Activated CD4-positive, alpha-beta T cell treated with anti-CD3 and anti-CD28 coated beads for 36 hours (primary cell): ENCODE measurements around the gene PPP2R2B. TPM values are rescaled to one million over a fixed set of nuclear protein-coding genes. Genes with fewer than 3 reads are reported as not detected.

Experiments used
- ATAC-seq: fragments of 200-7000 bp; cut with Tn5 transposase; one replicate; pipeline ENCODE4 v1.10.0; 2021; ENCODE audit warnings: mild to moderate bottlenecking, moderate library complexity
- CTCF ChIA-PET: fragments of 350-600 bp; sonication (Branson Sonifier 250); formaldehyde crosslinking; loops from one replicate; lab custom pipeline; 2021; ENCODE audit warnings: antibody characterized with exemption; lab: Charles Lee
- POLR2A ChIA-PET: fragments of 350-600 bp; sonication (Branson Sonifier 250); formaldehyde crosslinking; loops from one replicate; lab custom pipeline; 2021; ENCODE audit warnings: antibody characterized with exemption, inconsistent platforms; lab: Charles Lee
- DNase-seq: peaks from one replicate; pipeline ENCODE4 v3.0.0-alpha.2; 2020
- H3K27ac Mint-ChIP-seq: one replicate; pipeline ENCODE4 v1.8.0; 2021; ENCODE audit warnings: mixed read lengths
- H3K27me3 Mint-ChIP-seq: one replicate; pipeline ENCODE4 v1.8.0; 2021; ENCODE audit warnings: mixed read lengths
- H3K36me3 Mint-ChIP-seq: one replicate; pipeline ENCODE4 v1.8.0; 2021; ENCODE audit warnings: low read depth, mixed read lengths
- H3K4me1 Mint-ChIP-seq: one replicate; pipeline ENCODE4 v1.8.0; 2021; ENCODE audit warnings: mixed read lengths
- H3K4me3 Mint-ChIP-seq: one replicate; pipeline ENCODE4 v1.8.0; 2021; ENCODE audit warnings: mild to moderate bottlenecking, moderate library complexity, mixed read lengths
- H3K9me3 Mint-ChIP-seq: one replicate; pipeline ENCODE4 v1.8.0; 2021; ENCODE audit warnings: low read depth, mixed read lengths
- intact Hi-C, 2 experiments: fragments of 100-400 bp; cut with DNase I in 1 of 2; cut with micrococcal nuclease in 1 of 2; formaldehyde crosslinking; loops; one replicate each; pipeline versions ENCODE4 v1.14.2 to v1.15.1; 2022 to 2024; cut with DNase I, micrococcal nuclease
- total RNA-seq, 2 experiments: library from RNA; stranded (reverse); gene quantifications; one replicate each; pipeline ENCODE4 v1.2.3, GENCODE V29; 2021

PPP2R2B gene
- total RNA-seq, 2 experiments from 2014 or later = 0.40 to 0.85 TPM

GRCh38 chr5:146641941-146642340, 236.6 kb downstream of the PPP2R2B start:
- ChIA-PET POLR2A (no interaction called here), CTCF (no interaction called here)
- DNase-seq (no peak), ATAC-seq (no peak)
- intact Hi-C loops = no loop called here
- H3K27ac Mint-ChIP-seq = no peak overlapping the region
- H3K36me3 Mint-ChIP-seq = no peaks in the 10 kb centered on the region
- H3K4me3 Mint-ChIP-seq = no peak overlapping the region
- no peaks in the 10 kb centered on the region for H3K4me1 Mint-ChIP-seq
- H3K27me3 Mint-ChIP-seq = no peaks in the 10 kb centered on the region
- no peaks in the 10 kb centered on the region for H3K9me3 Mint-ChIP-seq

- CTCF ChIA-PET = no interaction called here
- intact Hi-C loops = no loop called here
- Mint-ChIP-seq H3K4me3 (no peak overlapping the region), H3K9me3 (no peaks in the 10 kb centered on the region), H3K27me3 (no peaks in the 10 kb centered on the region), H3K27ac (no peak overlapping the region), H3K36me3 (no peaks in the 10 kb centered on the region), H3K4me1 (no peaks in the 10 kb centered on the region)
- DNase-seq (no peak), ATAC-seq (no peak)
- POLR2A ChIA-PET = no interaction called here
Observed at GRCh38 chr5:146640285-146640896, 238.2 kb downstream of the PPP2R2B start.

GRCh38 chr5:146635443-146635842, 243.1 kb downstream of the PPP2R2B start:
- CTCF ChIA-PET = no interaction called here
- DNase-seq = no peak
- no peaks in the 10 kb centered on the region for H3K27me3 Mint-ChIP-seq
- no peaks in the 10 kb centered on the region for H3K36me3 Mint-ChIP-seq
- H3K9me3 Mint-ChIP-seq = no peaks in the 10 kb centered on the region
- H3K4me3 Mint-ChIP-seq = no peak overlapping the region
- intact Hi-C loops = no loop called here
- POLR2A ChIA-PET = no interaction called here
- no peak for ATAC-seq
- no peak overlapping the region for H3K27ac Mint-ChIP-seq
- H3K4me1 Mint-ChIP-seq = no peaks in the 10 kb centered on the region

DNA sequence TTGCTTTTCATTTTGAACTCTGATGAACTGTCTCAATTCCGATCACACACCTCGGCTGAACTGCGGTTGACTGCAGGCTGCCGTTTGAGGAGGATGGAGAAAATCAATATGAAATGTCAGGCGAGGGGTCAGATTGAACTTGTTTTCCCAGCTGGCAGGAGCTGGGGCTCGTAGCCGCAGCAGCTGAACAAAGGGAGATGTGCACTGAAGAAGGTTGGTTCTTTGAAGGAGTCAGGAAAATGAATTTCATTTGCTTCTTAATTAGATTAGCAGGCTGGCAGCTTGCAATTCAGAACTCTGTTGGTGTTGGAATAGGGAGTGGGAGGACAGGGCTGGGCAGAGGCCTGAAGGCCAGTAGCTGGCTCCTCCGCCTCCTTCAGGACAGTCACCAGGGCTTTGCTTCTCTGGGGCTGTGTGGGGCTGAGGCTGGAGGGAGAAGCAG, 245.2 kb downstream of the PPP2R2B start:
- Mint-ChIP-seq H3K4me3 (no peak overlapping the region), H3K36me3 (no peaks in the 10 kb centered on the region), H3K27me3 (no peaks in the 10 kb centered on the region), H3K4me1 (no peaks in the 10 kb centered on the region), H3K27ac (no peak overlapping the region), H3K9me3 (no peaks in the 10 kb centered on the region)
- intact Hi-C loops = no loop called here
- no peak for ATAC-seq
- DNase-seq = no peak
- POLR2A ChIA-PET = no interaction called here
- CTCF ChIA-PET = no interaction called here

- Mint-ChIP-seq H3K9me3 (no peaks in the 10 kb centered on the region), H3K36me3 (no peaks in the 10 kb centered on the region), H3K4me3 (no peak overlapping the region), H3K4me1 (no peaks in the 10 kb centered on the region), H3K27me3 (no peaks in the 10 kb centered on the region), H3K27ac (no peak overlapping the region)
- CTCF ChIA-PET = no interaction called here
- DNase-seq (no peak), ATAC-seq (no peak)
- intact Hi-C loops = no loop called here
- POLR2A ChIA-PET = no interaction called here
Observed at GRCh38 chr5:146632620-146633322, 245.8 kb downstream of the PPP2R2B start.

DNA sequence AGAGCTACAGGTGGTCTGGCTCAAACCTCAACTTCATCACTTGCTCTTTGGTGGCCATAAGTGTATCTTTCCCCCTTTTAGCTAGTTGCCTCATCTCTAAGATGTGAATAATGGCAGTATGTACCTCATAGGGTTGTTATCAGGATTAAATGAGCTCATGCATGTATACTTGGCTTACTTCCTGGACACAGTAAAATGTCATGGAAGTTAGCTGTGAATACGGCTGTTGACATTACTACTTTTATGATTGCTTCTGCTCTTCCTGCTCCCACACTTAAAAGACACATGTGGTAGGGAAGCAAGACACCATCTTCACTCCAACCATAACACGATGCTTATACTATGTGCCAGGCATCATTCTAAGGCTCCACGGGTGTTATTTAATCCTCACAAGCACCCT, 248.1 kb downstream of the PPP2R2B start:
- no peak for ATAC-seq
- no peaks in the 10 kb centered on the region for H3K4me1 Mint-ChIP-seq
- H3K27ac Mint-ChIP-seq = no peak overlapping the region
- ChIA-PET POLR2A (no interaction called here), CTCF (no interaction called here)
- DNase-seq = no peak
- H3K36me3 Mint-ChIP-seq = no peaks in the 10 kb centered on the region
- no peaks in the 10 kb centered on the region for H3K9me3 Mint-ChIP-seq
- intact Hi-C loops = no loop called here
- no peaks in the 10 kb centered on the region for H3K27me3 Mint-ChIP-seq
- H3K4me3 Mint-ChIP-seq = no peak overlapping the region

DNA sequence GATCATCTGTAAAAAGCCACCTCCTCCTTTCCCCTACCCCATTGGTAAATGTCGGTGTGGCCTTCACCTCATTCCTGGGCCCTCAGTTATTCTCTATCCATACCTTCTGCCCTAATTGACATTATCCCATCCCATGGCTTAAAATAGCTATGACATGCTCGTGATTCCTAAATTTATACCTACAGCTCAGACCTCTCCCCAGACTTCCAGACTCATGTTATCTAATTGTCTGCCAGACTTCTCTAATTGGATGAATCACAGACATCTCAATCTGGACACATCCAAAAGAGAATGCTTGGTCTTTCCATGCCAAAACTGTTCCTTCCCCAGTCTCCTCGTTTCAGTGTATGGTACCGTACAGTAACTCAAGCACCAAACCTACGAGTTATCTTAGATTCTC, 249.6 kb downstream of the PPP2R2B start:
- POLR2A ChIA-PET = no interaction called here
- H3K4me3 Mint-ChIP-seq = no peak overlapping the region
- no peaks in the 10 kb centered on the region for H3K4me1 Mint-ChIP-seq
- H3K27me3 Mint-ChIP-seq = no peaks in the 10 kb centered on the region
- no peak overlapping the region for H3K27ac Mint-ChIP-seq
- DNase-seq = no peak
- H3K9me3 Mint-ChIP-seq = no peaks in the 10 kb centered on the region
- ATAC-seq = no peak
- intact Hi-C loops = no loop called here
- CTCF ChIA-PET = no interaction called here
- H3K36me3 Mint-ChIP-seq = no peaks in the 10 kb centered on the region

DNA sequence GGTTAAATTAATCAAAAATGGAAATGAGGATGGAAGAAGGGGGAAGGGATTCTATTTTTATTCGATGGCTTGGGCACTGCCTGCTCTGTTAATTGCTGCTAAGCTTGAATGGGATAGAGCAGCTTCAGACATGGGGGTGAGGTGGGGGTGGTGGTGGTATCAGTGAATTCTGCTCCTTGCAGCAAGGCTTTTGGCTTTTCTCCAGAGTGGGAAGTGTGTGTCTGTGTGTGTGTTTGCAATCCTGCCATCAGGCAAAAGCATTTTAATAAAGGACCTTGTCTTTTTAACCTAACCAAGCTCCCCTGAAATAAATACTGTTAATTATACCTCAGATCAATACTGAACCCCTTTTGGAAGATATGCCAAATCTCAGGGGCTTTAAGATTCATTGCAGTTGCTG, 251.6 kb downstream of the PPP2R2B start:
- Mint-ChIP-seq H3K4me3 (no peak overlapping the region), H3K9me3 (no peaks in the 10 kb centered on the region), H3K36me3 (no peaks in the 10 kb centered on the region), H3K27ac (no peak overlapping the region), H3K27me3 (peaks cover 3% of the 10 kb centered on the region), H3K4me1 (no peaks in the 10 kb centered on the region)
- ATAC-seq = no peak
- intact Hi-C loops = no loop called here
- ChIA-PET POLR2A (no interaction called here), CTCF (interaction anchor here (0.6 kb wide), 1 partner anchor 85 kb away, joined by 3 read pairs; no protein-coding TSS in a partner anchor)
- no peak for DNase-seq

- no peaks in the 10 kb centered on the region for H3K9me3 Mint-ChIP-seq
- no peak for ATAC-seq
- H3K27ac Mint-ChIP-seq = no peak overlapping the region
- intact Hi-C loops = no loop called here
- peaks cover 3% of the 10 kb centered on the region for H3K27me3 Mint-ChIP-seq
- no peaks in the 10 kb centered on the region for H3K36me3 Mint-ChIP-seq
- no peaks in the 10 kb centered on the region for H3K4me1 Mint-ChIP-seq
- DNase-seq = no peak
- POLR2A ChIA-PET = no interaction called here
- CTCF ChIA-PET = no interaction called here
- H3K4me3 Mint-ChIP-seq = no peak overlapping the region
Observed at GRCh38 chr5:146624179-146624578, 254.4 kb downstream of the PPP2R2B start.

GRCh38 chr5:146623666-146624065, 254.9 kb downstream of the PPP2R2B start:
- intact Hi-C loops = no loop called here
- ChIA-PET CTCF (interaction anchor here (1.2 kb wide), 1 partner anchor 81 kb away, joined by 4 read pairs; no protein-coding TSS in a partner anchor), POLR2A (no interaction called here)

GRCh38 chr5:146623009-146623408, 255.5 kb downstream of the PPP2R2B start:
- H3K27ac Mint-ChIP-seq = no peak overlapping the region
- POLR2A ChIA-PET = no interaction called here
- ATAC-seq (no peak), DNase-seq (no peak)
- intact Hi-C loops = no loop called here
- H3K4me1 Mint-ChIP-seq = no peaks in the 10 kb centered on the region
- H3K36me3 Mint-ChIP-seq = no peaks in the 10 kb centered on the region
- no peak overlapping the region for H3K4me3 Mint-ChIP-seq
- no peaks in the 10 kb centered on the region for H3K9me3 Mint-ChIP-seq
- H3K27me3 Mint-ChIP-seq = peaks cover 3% of the 10 kb centered on the region
- CTCF ChIA-PET = interaction anchor here (1.2 to 1.4 kb wide), 2 partner anchors 17 to 81 kb away, joined by 3 to 4 read pairs; no protein-coding TSS in a partner anchor

More at GRCh38 chr5:146623666-146624065, 254.9 kb downstream of the PPP2R2B start:
- Mint-ChIP-seq H3K27me3 (peaks cover 3% of the 10 kb centered on the region), H3K4me1 (no peaks in the 10 kb centered on the region), H3K9me3 (no peaks in the 10 kb centered on the region), H3K4me3 (no peak overlapping the region), H3K27ac (no peak overlapping the region), H3K36me3 (no peaks in the 10 kb centered on the region)
- DNase-seq = no peak
- no peak for ATAC-seq

- Mint-ChIP-seq H3K27ac (no peak overlapping the region), H3K4me3 (no peak overlapping the region), H3K36me3 (no peaks in the 10 kb centered on the region), H3K9me3 (no peaks in the 10 kb centered on the region), H3K27me3 (peaks cover 3% of the 10 kb centered on the region), H3K4me1 (no peaks in the 10 kb centered on the region)
- ATAC-seq (no peak), DNase-seq (no peak)
- POLR2A ChIA-PET = no interaction called here
- intact Hi-C loops = no loop called here
- CTCF ChIA-PET = interaction anchor here (1.4 kb wide), 1 partner anchor 17 kb away, joined by 3 read pairs; no protein-coding TSS in a partner anchor
Observed at GRCh38 chr5:146622391-146622790, 256.2 kb downstream of the PPP2R2B start.
